ENCODE data around the gene CNOT3.

Gene CNOT3

DNA sequence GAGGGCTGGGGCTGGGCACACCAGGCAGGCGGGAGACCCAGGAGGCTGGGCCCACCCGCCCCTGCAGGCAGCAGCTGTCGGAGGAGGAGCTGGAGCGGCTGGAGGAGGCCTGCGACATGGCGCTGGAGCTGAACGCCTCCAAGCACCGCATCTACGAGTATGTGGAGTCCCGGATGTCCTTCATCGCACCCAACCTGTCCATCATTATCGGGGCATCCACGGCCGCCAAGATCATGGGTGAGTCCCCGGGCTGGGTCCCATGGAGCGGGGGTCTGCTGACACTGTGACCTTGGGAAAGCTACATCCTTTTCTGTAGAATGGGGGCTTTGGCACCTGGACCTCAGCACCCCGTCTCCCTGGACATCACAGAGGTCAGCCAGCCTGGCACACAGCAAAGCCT is 13.9 kb upstream of the CNOT3 start:
- DNase-seq, result no peak

DNA sequence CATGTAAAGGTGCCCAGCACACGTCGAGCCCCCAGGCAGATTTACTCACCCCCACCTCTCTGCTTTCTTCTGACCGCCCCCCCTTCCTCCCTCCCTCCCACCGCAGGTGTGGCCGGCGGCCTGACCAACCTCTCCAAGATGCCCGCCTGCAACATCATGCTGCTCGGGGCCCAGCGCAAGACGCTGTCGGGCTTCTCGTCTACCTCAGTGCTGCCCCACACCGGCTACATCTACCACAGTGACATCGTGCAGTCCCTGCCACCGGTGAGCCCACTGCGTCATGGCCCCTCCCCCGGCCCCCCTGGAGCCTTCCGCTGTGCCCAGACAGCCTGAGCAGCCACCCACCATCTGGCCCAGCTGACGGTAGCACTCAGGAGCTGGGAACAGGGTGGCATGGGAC is 13.2 kb upstream of the CNOT3 start:
- no peak for DNase-seq

GRCh38 chr19:54125713-54126112 is 11.8 kb upstream of the CNOT3 start:
- no peak for DNase-seq

GRCh38 chr19:54127688-54128440 is 9.7 kb upstream of the CNOT3 start:
- no peak for DNase-seq

- DNase-seq, result no peak
These were observed 9.2 kb upstream of the CNOT3 start for GRCh38 chr19:54128441-54128725.

GRCh38 chr19:54128796-54129616 is 8.6 kb upstream of the CNOT3 start:
- DNase-seq, result no peak

DNA sequence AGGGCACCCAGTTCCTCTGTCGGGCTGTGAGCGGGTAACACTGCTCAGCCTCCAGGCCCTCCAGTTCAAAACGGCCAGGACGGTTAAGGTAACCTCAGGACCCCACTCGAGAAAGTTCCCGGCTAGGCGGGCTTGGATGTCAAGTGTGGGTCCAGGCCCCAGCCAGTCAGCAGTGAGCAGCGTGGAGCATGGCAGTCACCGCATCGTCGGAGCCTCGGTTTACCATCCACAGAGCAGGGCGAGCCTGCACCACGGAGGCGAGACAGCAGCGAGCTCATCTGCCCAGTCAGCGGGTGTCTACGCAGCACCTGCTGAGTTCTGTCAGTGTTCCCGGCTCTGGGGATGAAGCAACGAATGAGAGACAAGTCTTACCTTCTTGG is 8.0 kb upstream of the CNOT3 start:
- DNase-seq, result no peak

- no peak for DNase-seq
These were observed 4.1 kb upstream of the CNOT3 start for GRCh38 chr19:54133312-54133956.

GRCh38 chr19:54133957-54134590 is 3.5 kb upstream of the CNOT3 start:
- no peak for DNase-seq

GRCh38 chr19:54136086-54136863 is 1.3 kb upstream of the CNOT3 start:
- no peak for DNase-seq

GRCh38 chr19:54136864-54137698 is 481 bp upstream of the CNOT3 start:
- DNase-seq, result peak; percentile 98

DNA sequence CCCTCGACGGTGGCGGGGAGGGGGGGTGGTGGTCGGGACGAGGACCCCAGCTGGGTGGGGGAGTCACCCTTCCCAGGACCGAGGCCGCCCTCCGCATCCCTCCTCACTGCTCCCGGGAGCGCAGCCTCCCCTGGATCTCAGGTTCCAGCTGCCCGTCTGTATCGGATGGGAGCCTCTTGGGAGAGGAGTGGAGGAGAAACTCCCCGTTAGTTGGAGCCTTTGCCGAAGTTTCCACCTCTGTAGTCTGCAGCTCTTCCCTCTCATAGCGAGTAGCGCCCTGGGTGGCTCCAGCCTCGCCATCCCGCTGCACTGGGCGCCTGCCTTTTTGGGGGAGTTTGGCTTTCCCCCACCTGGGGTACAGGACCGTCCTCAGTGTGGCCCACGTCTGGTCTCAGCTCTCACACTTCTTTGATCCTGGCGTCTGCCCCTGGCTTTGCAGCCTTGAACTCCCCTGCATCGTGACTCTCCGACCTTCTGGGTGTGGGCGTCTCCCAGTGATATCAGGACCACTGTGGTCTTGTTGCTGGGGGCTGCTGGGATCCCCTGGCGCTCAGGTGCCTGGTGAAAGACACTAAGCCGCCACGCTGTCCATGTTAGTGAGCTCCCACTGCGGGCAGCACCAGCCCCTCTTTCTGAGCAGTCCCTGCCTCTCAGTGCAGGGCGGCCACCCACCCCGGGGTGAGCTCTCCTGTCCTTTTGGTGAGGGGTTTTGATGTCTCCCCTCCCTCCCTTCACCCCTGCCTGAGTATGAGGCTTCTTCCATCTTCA is 1.1 kb downstream of the CNOT3 start:
- no peak for DNase-seq

GRCh38 chr19:54141356-54141755 is 3.8 kb downstream of the CNOT3 start:
- no peak for DNase-seq

DNA sequence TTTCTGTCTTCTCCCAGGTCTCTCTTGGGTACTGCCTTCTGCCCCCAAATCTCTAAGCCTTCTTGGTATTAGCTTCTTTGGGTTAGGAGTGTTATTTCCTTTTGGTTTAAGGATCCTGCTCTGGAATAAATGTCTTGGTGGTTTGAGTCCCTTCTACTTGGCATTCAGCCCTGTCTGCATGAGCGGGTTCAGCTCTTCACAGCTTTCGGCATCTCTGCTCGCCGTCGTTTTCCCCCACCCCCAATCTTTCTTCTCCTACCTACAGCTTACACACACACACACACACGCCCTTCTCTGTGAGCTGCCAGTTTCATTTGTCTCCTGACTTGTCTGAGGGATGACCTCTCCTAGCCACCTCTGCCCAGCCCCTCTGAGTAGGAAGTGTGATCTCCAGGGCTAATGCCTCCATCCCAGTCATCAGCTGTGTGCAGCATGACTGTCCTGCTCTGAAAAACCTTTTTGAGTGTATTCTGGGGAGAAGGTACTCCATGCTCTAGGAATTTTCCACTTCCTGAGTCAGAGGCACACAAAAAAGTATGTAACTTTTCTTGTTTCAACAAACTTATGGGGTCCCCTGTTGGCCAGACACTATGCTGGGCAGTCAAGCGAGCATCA is 4.7 kb downstream of the CNOT3 start:
- DNase-seq, result no peak

DNA sequence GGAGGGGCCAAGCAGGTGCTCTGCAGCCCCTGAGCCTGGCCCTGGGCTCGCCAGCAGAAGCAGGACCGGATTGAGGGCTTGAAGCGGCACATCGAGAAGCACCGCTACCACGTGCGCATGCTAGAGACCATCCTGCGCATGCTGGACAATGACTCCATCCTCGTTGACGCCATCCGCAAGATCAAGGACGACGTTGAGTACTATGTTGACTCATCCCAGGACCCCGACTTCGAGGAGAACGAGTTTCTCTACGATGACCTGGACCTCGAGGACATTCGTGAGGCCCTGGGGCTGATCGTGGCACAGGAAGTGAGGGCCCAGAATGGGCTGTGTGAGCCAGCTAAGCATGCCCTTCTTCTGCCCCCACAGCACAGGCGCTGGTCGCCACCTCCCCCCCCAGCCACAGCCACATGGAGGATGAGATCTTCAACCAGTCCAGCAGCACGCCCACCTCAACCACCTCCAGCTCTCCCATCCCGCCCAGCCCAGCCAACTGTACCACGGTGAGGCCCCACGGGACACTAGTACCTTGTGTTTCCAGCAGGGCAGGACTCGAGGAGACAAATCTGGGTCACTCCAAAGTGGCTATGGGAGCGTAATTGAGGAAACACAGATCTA is 8.1 kb downstream of the CNOT3 start:
- DNase-seq, result no peak

GRCh38 chr19:54147676-54148075 is 10.1 kb downstream of the CNOT3 start:
- no peak for DNase-seq

- no peak for DNase-seq
These were observed 10.6 kb downstream of the CNOT3 start for GRCh38 chr19:54148158-54148557.

GRCh38 chr19:54149021-54149812 is 11.7 kb downstream of the CNOT3 start:
- DNase-seq, result no peak

- no peak for DNase-seq
These were observed 13.9 kb downstream of the CNOT3 start for GRCh38 chr19:54151362-54152035.
